Ecto neural progenitor cell (in vitro differentiated cells): Measurements from ENCODE around the gene ZHX3.
"Not testable (repeated sequence)": the region's sequence is repeated elsewhere in the genome, so short reads cannot be mapped to it uniquely, and the experiment has no call there.

ENCODE experiments used
- DNase-seq: peaks from one replicate; pipeline ENCODE4 v3.0.0-alpha.2; 2018; ENCODE audit warnings: low spot score

The ZHX3 gene

GRCh38 chr20:41134362-41135186 is 183.0 kb downstream of the ZHX3 start:
- no peak for DNase-seq

- no peak for DNase-seq
Measured at GRCh38 chr20:41133709-41134361, 183.7 kb downstream of the ZHX3 start.

DNA sequence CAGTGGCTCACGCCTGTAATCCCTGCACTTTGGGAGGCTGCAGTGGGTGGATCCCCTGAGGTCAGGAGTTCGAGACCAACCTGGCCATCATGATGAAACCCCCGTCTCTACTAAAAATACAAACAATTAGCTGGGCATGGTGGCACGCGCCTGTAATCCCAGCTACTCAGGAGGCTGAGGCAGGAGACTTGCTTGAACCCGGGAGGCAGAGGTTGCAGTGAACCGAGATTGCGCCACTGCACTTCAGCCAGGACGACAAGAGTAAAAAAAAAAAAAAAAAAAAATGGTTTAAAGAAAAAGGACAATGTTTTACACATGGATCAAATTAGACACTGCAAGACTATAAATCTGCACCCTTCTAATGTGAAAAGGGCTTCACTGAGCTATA is 185.1 kb downstream of the ZHX3 start:
- DNase-seq = not testable (repeated sequence)

DNA sequence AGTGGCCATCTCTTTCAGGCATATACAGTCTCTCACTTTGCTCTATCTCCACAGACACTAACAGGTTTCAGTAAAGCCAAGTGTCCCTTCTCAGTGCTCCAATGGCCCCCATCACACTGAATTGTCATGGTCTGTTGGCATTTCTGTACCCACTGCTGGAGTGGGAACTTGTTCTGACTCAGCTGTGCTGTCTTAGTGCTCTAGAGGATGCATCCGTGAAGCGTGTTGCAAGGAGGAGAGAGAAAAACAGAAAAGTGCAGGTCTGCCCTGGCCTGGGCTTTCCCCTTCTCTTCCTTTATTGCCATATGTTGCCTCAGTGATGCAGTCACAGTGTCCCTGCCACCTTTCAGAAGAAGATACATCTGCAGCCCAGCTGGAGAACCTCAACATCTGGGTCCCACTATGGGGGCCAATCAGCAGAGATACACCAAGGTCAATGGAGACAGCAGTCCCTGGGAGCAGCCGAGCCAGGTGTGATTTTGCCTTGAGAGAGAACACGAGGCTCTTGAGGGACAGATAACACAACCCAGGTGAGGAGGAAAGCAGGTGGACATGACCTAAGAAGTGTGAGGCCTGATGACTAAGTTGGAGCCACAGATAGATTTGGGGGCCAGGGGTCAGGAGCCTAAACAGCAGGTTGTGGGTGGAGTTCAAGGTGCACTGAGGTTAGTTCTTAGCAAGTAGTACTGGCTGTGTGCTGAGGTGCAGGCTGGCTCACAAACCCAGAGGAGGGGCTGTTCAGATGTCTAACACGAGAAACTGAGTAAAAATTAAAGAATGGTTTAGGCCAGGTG is 185.7 kb downstream of the ZHX3 start:
- no peak for DNase-seq
